ENCODE measurements around the gene FHOD1. TPM values are rescaled to one million over a fixed set of nuclear protein-coding genes. Genes with fewer than 3 reads are reported as not detected.

The FHOD1 gene
- total and polyA plus RNA-seq, 2 donors (not counting 1 experiment from before 2014, with no cell fraction given), result 46.3 to 46.9 TPM

- Histone ChIP-seq H4K20me1 (ENCODE audit: control insufficient read depth, insufficient read depth, low read length, poor library complexity, severe bottlenecking) (no peaks in the 10 kb centered on the region), H3K27me3 (replicated peaks in 1 of 4; ENCODE audit: control extremely low read depth in 1 of 4, control insufficient read depth in 3 of 4, insufficient read depth in 4 of 4, low read length in 3 of 4) (no peaks in the 10 kb centered on the region), H3K9ac (ENCODE audit: low read length) (peak overlapping the region; percentile 72), H3K9me3 (ENCODE audit: control extremely low read depth in 1 of 3, control insufficient read depth in 2 of 3, insufficient read depth in 1 of 3, low read length in 2 of 3) (no peaks in the 10 kb centered on the region), H3K4me1 (ENCODE audit: control insufficient read depth in 2 of 2, insufficient read depth in 2 of 2, low read length in 2 of 2) (peaks cover 7 to 11% of the 10 kb centered on the region in 2 donors), H3K4me2 (replicated peaks; ENCODE audit: low read depth, low read length, poor library complexity, severe bottlenecking) (peak overlapping the region; percentile 94), H3K79me2 (ENCODE audit: control insufficient read depth, insufficient read depth, low read length) (peaks cover 3% of the 10 kb centered on the region), H3K4me3 (ENCODE audit: control extremely low read depth in 1 of 5, extremely low read depth in 1 of 5, insufficient read depth in 1 of 5, low read depth in 2 of 5, low read length in 4 of 5) (peak overlapping the region in 4 of 5 experiments; percentile 51 to 72 (median 58)), H3K27ac (ENCODE audit: low read length in 2 of 2) (peak overlapping the region in 1 of 2 donors; percentile 28), H3K36me3 (replicated peaks in 1 of 2; ENCODE audit: control extremely low read depth in 1 of 2, control insufficient read depth in 1 of 2, extremely low read depth in 1 of 2, insufficient read depth in 2 of 2, low read length in 1 of 2) (no peaks in the 10 kb centered on the region), H2AFZ (ENCODE audit: insufficient read depth, low read depth, low read length, poor library complexity, severe bottlenecking) (peak overlapping the region; percentile 91)
- peaks cover 6% of the 10 kb centered on the region for H3K4me1 Mint-ChIP-seq
- intact Hi-C loops (cut with micrococcal nuclease), result loop anchor here (2.0 kb wide), 1 partner anchor 31 kb away; the partner anchor contains the start of gene FHOD1
- ATAC-seq (ENCODE audit: low read depth) (no peak), DNase-seq (peak; percentile 25)
- TF ChIP-seq CTCF (IDR thresholded peaks at IDR 0.05) (no peak), EZH2 (IDR thresholded peaks at IDR 0.05; ENCODE audit: borderline replicate concordance, insufficient read depth, low read depth, low read length, poor library complexity, severe bottlenecking) (no peak)
- CTCF ChIA-PET, result interaction anchor here (0.8 to 1.3 kb wide), 5 partner anchors 9 to 51 kb away, joined by 3 read pairs; partner anchors contain the start of genes FHOD1 and TMEM208
- H3K27me3 Mint-ChIP-seq, result no peaks in the 10 kb centered on the region
- WGBS (ENCODE audit: insufficient coverage), result 73% methylated on average over 13 of the region's 13 CpGs
- POLR2A ChIA-PET, result interaction anchor here (0.6 kb wide), 2 partner anchors 48 to 586 kb away, joined by 5 to 6 read pairs; no protein-coding TSS in a partner anchor
- peak overlapping the region; percentile 56 for H3K27ac Mint-ChIP-seq
- no peaks in the 10 kb centered on the region for H3K9me3 Mint-ChIP-seq (ENCODE audit: insufficient read depth)
- peak overlapping the region; percentile 85 for H3K4me3 Mint-ChIP-seq
Observed at GRCh38 chr16:67277999-67278772, 30.9 kb upstream of the FHOD1 start.

Data from B cell (primary cell).